ENCODE data around the gene TRIP11.

DNA sequence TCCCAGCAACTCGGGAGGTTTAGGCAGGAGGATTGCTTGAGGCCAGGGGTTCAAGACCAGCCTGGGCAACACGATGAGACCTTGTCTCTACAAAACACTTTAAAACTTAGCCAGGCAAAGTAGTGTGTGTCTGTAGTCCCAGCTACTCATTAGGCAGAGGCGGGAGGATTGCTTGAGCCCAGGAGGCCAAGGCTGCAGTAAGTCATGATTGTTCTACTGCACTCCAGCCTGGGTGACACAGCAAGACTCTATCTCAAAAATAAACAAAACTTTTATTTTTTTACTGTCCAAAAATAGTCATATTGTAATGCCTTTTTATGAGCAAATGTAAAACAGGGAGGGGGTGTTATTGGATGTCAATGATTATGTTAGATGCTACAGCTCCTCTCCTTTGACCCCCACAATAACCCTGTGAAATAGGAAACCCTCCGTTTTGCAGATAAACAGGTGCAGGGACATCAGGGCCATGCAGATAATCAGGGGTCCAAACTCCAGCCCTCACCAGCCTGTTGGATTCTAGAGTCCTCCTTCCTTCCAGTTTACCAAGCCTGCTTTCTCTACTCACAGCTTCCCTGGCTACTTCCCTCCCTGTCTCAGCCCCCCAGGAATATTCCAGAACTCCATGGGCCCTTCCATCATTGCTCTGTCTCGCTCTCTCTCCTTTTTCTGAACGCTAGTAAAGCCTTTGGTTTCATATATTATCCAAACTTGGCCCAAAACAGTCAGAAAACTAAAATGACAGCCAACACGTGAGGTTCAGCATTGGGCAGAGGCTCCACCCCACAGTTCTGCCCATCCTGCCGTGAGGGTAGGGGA lies 86.5 kb downstream of the TRIP11 start:
- TF ChIP-seq FOXM1 (IDR thresholded peaks at IDR 0.05; ENCODE audit: borderline replicate concordance, low read depth) (no peak), CREB1 (IDR thresholded peaks at IDR 0.05; ENCODE audit: low read depth) (no peak), EP300 (IDR thresholded peaks at IDR 0.05; ENCODE audit: borderline replicate concordance) (no peak)

Measured in Ishikawa (cell line).